ENCODE results near the gene MRPS15.

Gene MRPS15

GRCh38 chr1:36464605-36465393 is 615 bp upstream of the MRPS15 start:
- Histone ChIP-seq H3K9me3 (ENCODE audit: control insufficient read depth, insufficient read depth, low read depth, low read length) (no peaks in the 10 kb centered on the region), H3K4me1 (ENCODE audit: control insufficient read depth, insufficient read depth, low read length) (no peaks in the 10 kb centered on the region), H3K27ac (ENCODE audit: extremely low read depth, low read depth, low read length) (peak overlapping the region; percentile 56), H3K4me3 (ENCODE audit: low read depth, low read length) (peak overlapping the region; percentile 93), H3K36me3 (ENCODE audit: control insufficient read depth in 2 of 2, insufficient read depth in 1 of 2, low read length in 2 of 2) (peaks cover 6 to 28% of the 10 kb centered on the region in 2 experiments)
- ChIA-PET CTCF (no interaction called here), POLR2A (interaction anchor here (0.5 to 2.3 kb wide), 10 partner anchors 10 to 315 kb away, joined by 3 to 54 read pairs (median 4); partner anchors contain the start of genes LSM10, OSCP1, STK40 and TRAPPC3)
- peak; percentile 75 for TF ChIP-seq SP7 (tag by site-specific recombination; IDR thresholded peaks at IDR 0.05)
- TF ChIP-seq ZBTB44 (tag by site-specific recombination; IDR thresholded peaks at IDR 0.05) = peak; percentile 28; the same call in 1 of the 2 replicates
- TF ChIP-seq YY1 (tag by site-specific recombination; IDR thresholded peaks at IDR 0.05) = no peak
- TF ChIP-seq ZNF549 (tag by site-specific recombination; IDR thresholded peaks at IDR 0.05) = no peak
- no peak for TF ChIP-seq MYNN (tag by site-specific recombination; IDR thresholded peaks at IDR 0.05; ENCODE audit: borderline replicate concordance)
- TF ChIP-seq ZNF335 (tag by site-specific recombination; conservative IDR thresholded peaks at IDR 0.05) = no peak
- no peak for TF ChIP-seq SCRT2 (tag by site-specific recombination; IDR thresholded peaks at IDR 0.05)
- no peak for TF ChIP-seq ZNF704 (tag by site-specific recombination; IDR thresholded peaks at IDR 0.05)
- TF ChIP-seq ZSCAN23 (tag by site-specific recombination; IDR thresholded peaks at IDR 0.05) = no peak
- 0 out of 2 replicates have a peak, but pooled peaks have one; percentile 14 for TF ChIP-seq ZNF449 (tag by site-specific recombination; IDR thresholded peaks at IDR 0.05)
- no peak for TF ChIP-seq ZNF366 (tag by site-specific recombination; conservative IDR thresholded peaks at IDR 0.05)
- TF ChIP-seq HOXA7 (CRISPR knock-in tag; IDR thresholded peaks at IDR 0.05; ENCODE audit: borderline replicate concordance) = no peak
- peak; percentile 55 for TF ChIP-seq ZFHX2 (tag by site-specific recombination; conservative IDR thresholded peaks at IDR 0.05)
- no peak for TF ChIP-seq SALL2 (tag by site-specific recombination; IDR thresholded peaks at IDR 0.05; ENCODE audit: borderline replicate concordance)
- 0 out of 2 replicates have a peak, but pooled peaks have one; percentile 59 for TF ChIP-seq ZNF629 (tag by site-specific recombination; IDR thresholded peaks at IDR 0.05)
- TF ChIP-seq ZNF707 (tag by site-specific recombination; IDR thresholded peaks at IDR 0.05) = no peak
- no peak for TF ChIP-seq GLI2 (tag by site-specific recombination; IDR thresholded peaks at IDR 0.05; ENCODE audit: borderline replicate concordance, low read depth)
- TF ChIP-seq ZNF830 (tag by site-specific recombination; IDR thresholded peaks at IDR 0.05; ENCODE audit: low read depth) = no peak
- peak; percentile 95 for TF ChIP-seq ZNF600 (tag by site-specific recombination; IDR thresholded peaks at IDR 0.05)
- no peak for TF ChIP-seq ZNF266 (tag by site-specific recombination; IDR thresholded peaks at IDR 0.05; ENCODE audit: low read depth)
- TF ChIP-seq ZNF529 (tag by site-specific recombination; IDR thresholded peaks at IDR 0.05; ENCODE audit: insufficient replicate concordance) = no peak
- no peak; the same call in 1 of the 2 replicates for TF ChIP-seq ZFP37 (tag by site-specific recombination; IDR thresholded peaks at IDR 0.05)
- TF ChIP-seq ZNF701 (tag by site-specific recombination; IDR thresholded peaks at IDR 0.05) = no peak
- TF ChIP-seq ZNF561 (tag by site-specific recombination; IDR thresholded peaks at IDR 0.05; ENCODE audit: borderline replicate concordance) = no peak
- peak; percentile 93 for TF ChIP-seq TCF7L2 (IDR thresholded peaks at IDR 0.05; ENCODE audit: borderline replicate concordance, low read depth, low read length)
- TF ChIP-seq ZNF768 (tag by site-specific recombination; IDR thresholded peaks at IDR 0.05) = 0 out of 2 replicates have a peak, but pooled peaks have one; percentile 3
- TF ChIP-seq ZBTB48 (tag by site-specific recombination; IDR thresholded peaks at IDR 0.05) = peak; percentile 62; the same call in 1 of the 2 replicates
- TF ChIP-seq ZBTB11 (tag by site-specific recombination; conservative IDR thresholded peaks at IDR 0.05; ENCODE audit: low read depth) = peak; percentile 67
- TF ChIP-seq ZNF664 (tag by site-specific recombination; IDR thresholded peaks at IDR 0.05) = peak; percentile 100
- TF ChIP-seq SETDB1 (IDR thresholded peaks at IDR 0.05; ENCODE audit: insufficient read length, low read length) = no peak
